Measurements from ENCODE around the gene ELL.

DNA sequence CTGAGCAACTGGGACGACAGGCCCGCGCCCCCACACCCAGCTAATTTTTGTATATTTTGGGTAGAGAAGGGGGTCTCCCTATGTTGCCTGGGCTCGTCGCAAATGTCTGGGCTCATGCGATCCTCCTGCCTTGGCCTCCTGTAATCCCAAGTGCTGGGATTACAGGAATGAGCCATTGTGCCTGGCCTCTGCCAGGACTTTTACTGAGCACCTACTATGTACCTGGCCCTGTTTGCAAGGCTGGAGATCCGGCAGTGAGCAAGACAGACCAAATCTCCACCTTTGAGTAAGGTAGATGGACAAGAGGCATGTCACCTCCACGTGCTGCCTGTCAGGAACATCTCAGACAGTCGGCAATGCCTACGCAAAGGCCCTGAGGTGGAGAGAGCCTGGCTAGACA, 14.6 kb upstream of the ELL start:
- no peak for TF ChIP-seq GATA3 (IDR thresholded peaks at IDR 0.05; ENCODE audit: low read depth, low read length)
- no peak for TF ChIP-seq GATA2 (IDR thresholded peaks at IDR 0.05; ENCODE audit: low read depth, low read length)

Measured in SH-SY5Y (cell line).